HEK293 (cell line): ENCODE results near the gene DCP1B.

ENCODE experiments used
- CTCF ChIA-PET: fragments of 350-600 bp; formaldehyde crosslinking; extraction: SDS; loops from one replicate; lab custom pipeline; 2021; ENCODE audit warnings: antibody characterized with exemption; lab: Yijun Ruan, JAX
- POLR2A ChIA-PET: fragments of 300-600 bp; formaldehyde crosslinking; extraction: SDS; loops from one replicate; lab custom pipeline; 2020; ENCODE audit warnings: antibody characterized with exemption, inconsistent platforms; lab: Yijun Ruan, JAX
- H3K27ac ChIP-seq: fragments of 200-500 bp; sonication (Bioruptor generic); 2 replicates; pipeline ENCODE4 v1.5.1; 2014; ENCODE audit warnings: low read depth, low read length, control low read depth, inconsistent platforms; ENCODE audit errors: extremely low read depth
- H3K36me3 ChIP-seq, 2 experiments: fragments of 200-500 bp in 1 of 2; sonication (Bioruptor generic) in 1 of 2; 1 replicate in 1 of 2; 2 replicates in 1 of 2; pipeline ENCODE4 v1.5.1; 2014 to 2017; ENCODE audit warnings: inconsistent platforms in 2 of 2, low read length in 2 of 2; ENCODE audit not compliant: control insufficient read depth in 2 of 2, insufficient read depth in 1 of 2
- H3K4me1 ChIP-seq: fragments of 200-500 bp; sonication (Bioruptor generic); 2 replicates; pipeline ENCODE4 v1.5.1; 2014; ENCODE audit warnings: mild to moderate bottlenecking, low read length, inconsistent platforms; ENCODE audit not compliant: control insufficient read depth, insufficient read depth
- H3K4me3 ChIP-seq: 2 replicates; pipeline ENCODE4 v1.5.1; 2011; ENCODE audit warnings: low read depth, mild to moderate bottlenecking, control low read depth, low read length, moderate library complexity
- H3K9me3 ChIP-seq: fragments of 200-500 bp; sonication (Bioruptor generic); 2 replicates; pipeline ENCODE4 v1.5.1; 2014; ENCODE audit warnings: low read depth, low read length, inconsistent platforms; ENCODE audit not compliant: control insufficient read depth, insufficient read depth
- AEBP2 ChIP-seq: fragments of 450-650 bp; formaldehyde crosslinking; IDR thresholded peaks from 2 replicates; pipeline ENCODE4 v1.5.1; 2016; ENCODE audit warnings: missing biosample characterization, missing genetic modification characterization, borderline replicate concordance
- FEZF1 ChIP-seq: fragments of 450-650 bp; formaldehyde crosslinking; IDR thresholded peaks from 2 replicates; pipeline ENCODE4 v1.5.1; 2016; ENCODE audit warnings: missing biosample characterization, missing genetic modification characterization
- KLF7 ChIP-seq: fragments of 450-650 bp; formaldehyde crosslinking; IDR thresholded peaks from 2 replicates; pipeline ENCODE4 v1.5.1; 2016; ENCODE audit warnings: missing biosample characterization, missing genetic modification characterization, borderline replicate concordance
- PRDM2 ChIP-seq: fragments of 450-650 bp; formaldehyde crosslinking; IDR thresholded peaks from 2 replicates; pipeline ENCODE4 v1.5.1; 2016; ENCODE audit warnings: missing biosample characterization, missing genetic modification characterization, borderline replicate concordance
- SP7 ChIP-seq: fragments of 450-650 bp; formaldehyde crosslinking; IDR thresholded peaks from 2 replicates; pipeline ENCODE4 v1.5.1; 2016; ENCODE audit warnings: missing biosample characterization, missing genetic modification characterization
- TSHZ1 ChIP-seq: fragments of 450-650 bp; formaldehyde crosslinking; IDR thresholded peaks from 2 replicates; pipeline ENCODE4 v1.5.1; 2016; ENCODE audit warnings: missing biosample characterization, missing genetic modification characterization, borderline replicate concordance
- ZBTB7A ChIP-seq: fragments of 450-650 bp; formaldehyde crosslinking; IDR thresholded peaks from 2 replicates; pipeline ENCODE4 v1.5.1; 2016; ENCODE audit warnings: low read depth, missing biosample characterization, missing genetic modification characterization
- ZNF174 ChIP-seq: fragments of 450-650 bp; formaldehyde crosslinking; IDR thresholded peaks from 2 replicates; pipeline ENCODE4 v1.5.0; 2017; ENCODE audit warnings: missing biosample characterization, mild to moderate bottlenecking, missing genetic modification characterization
- ZNF221 ChIP-seq: fragments of 450-650 bp; formaldehyde crosslinking; IDR thresholded peaks from 2 replicates; pipeline ENCODE4 v1.5.1; 2017; ENCODE audit warnings: missing biosample characterization, missing genetic modification characterization, borderline replicate concordance
- ZNF48 ChIP-seq: fragments of 450-650 bp; formaldehyde crosslinking; IDR thresholded peaks from 2 replicates; pipeline ENCODE4 v1.5.1; 2016; ENCODE audit warnings: missing biosample characterization, missing genetic modification characterization
- ZNF518A ChIP-seq: fragments of 450-650 bp; formaldehyde crosslinking; conservative IDR thresholded peaks from 2 replicates; pipeline ENCODE4 v1.5.1; 2016; ENCODE audit warnings: low read depth, missing biosample characterization, missing genetic modification characterization
- ZNF558 ChIP-seq: fragments of 450-650 bp; formaldehyde crosslinking; IDR thresholded peaks from 2 replicates; pipeline ENCODE4 v1.5.1; 2016; ENCODE audit warnings: missing biosample characterization, missing genetic modification characterization
- ZNF639 ChIP-seq: fragments of 450-650 bp; formaldehyde crosslinking; IDR thresholded peaks from 2 replicates; pipeline ENCODE4 v1.5.1; 2016; ENCODE audit warnings: missing biosample characterization, missing genetic modification characterization

Gene DCP1B

GRCh38 chr12:1925684-1926006, 78.6 kb downstream of the DCP1B start:
- no peak for TF ChIP-seq AEBP2 (tag by site-specific recombination)
- TF ChIP-seq KLF7 = no peak
- no peak for TF ChIP-seq FEZF1
- no peak for TF ChIP-seq ZNF518A (tag by site-specific recombination)
- TF ChIP-seq ZNF639 (tag by site-specific recombination) = no peak
- no peak for TF ChIP-seq ZNF48
- TF ChIP-seq ZNF174 (tag by site-specific recombination) = no peak
- TF ChIP-seq PRDM2 (tag by site-specific recombination) = no peak
- TF ChIP-seq TSHZ1 (tag by site-specific recombination) = no peak
- TF ChIP-seq ZNF221 (tag by site-specific recombination) = no peak
- TF ChIP-seq ZBTB7A (tag by site-specific recombination) = no peak
- no peak for TF ChIP-seq ZNF558 (tag by site-specific recombination)
- TF ChIP-seq SP7 (tag by site-specific recombination) = no peak
- peaks cover 5% of the 10 kb centered on the region; the same call in 1 of the 2 replicates for H3K4me1 ChIP-seq
- POLR2A ChIA-PET = no interaction called here
- H3K9me3 ChIP-seq = no peaks in the 10 kb centered on the region
- H3K4me3 ChIP-seq = no peak overlapping the region
- no peak overlapping the region for H3K27ac ChIP-seq
- H3K36me3 ChIP-seq = no peaks in the 10 kb centered on the region
- CTCF ChIA-PET = interaction anchor here (3.5 kb wide), 1 partner anchor 14 kb away, joined by 19 read pairs; no protein-coding TSS in a partner anchor
